H1 (cell line): ENCODE data around the gene FAM193B. TPM values are rescaled to one million over a fixed set of nuclear protein-coding genes. Genes with fewer than 3 reads are reported as not detected.

Source experiments
- CTCF ChIA-PET: fragments of 300-600 bp; sonication (Branson Sonifier 250); formaldehyde crosslinking; loops from one replicate; lab custom pipeline; 2021; ENCODE audit not compliant: partially characterized antibody; lab: Charles Lee
- POLR2A ChIA-PET: fragments of 300-600 bp; sonication (Branson Sonifier 250); formaldehyde crosslinking; loops from one replicate; lab custom pipeline; 2021; ENCODE audit warnings: inconsistent platforms; ENCODE audit not compliant: partially characterized antibody; lab: Charles Lee
- DNase-seq, 2 experiments: peaks; one replicate each; pipeline versions ENCODE4 v3.0.0 to v3.0.0-alpha.2; 2010 to 2022; ENCODE audit warnings: low spot score in 2 of 2, low read depth in 1 of 2, mixed read lengths in 1 of 2
- FAIRE-seq: peaks from 2 replicates; lab custom pipeline; 2011; peaks lifted over from hg19 to GRCh38; lab: Jason Lieb, UNC
- H2AFZ ChIP-seq: 2 replicates; pipeline ENCODE4 v1.8.1; 2012; ENCODE audit warnings: low read length, inconsistent platforms
- H2AK5ac ChIP-seq: 2 replicates; pipeline ENCODE4 v1.6.1; 2013; ENCODE audit warnings: low read depth, low read length
- H2BK120ac ChIP-seq: replicated peaks from 2 replicates; pipeline ENCODE3; 2013; ENCODE audit warnings: low read depth, low read length, inconsistent platforms
- H2BK12ac ChIP-seq: 2 replicates; pipeline ENCODE4 v1.6.1; 2013; ENCODE audit warnings: low read depth, low read length
- H2BK15ac ChIP-seq: 2 replicates; pipeline ENCODE4 v1.6.1; 2013; ENCODE audit warnings: low read length
- H2BK20ac ChIP-seq: 2 replicates; pipeline ENCODE4 v1.6.1; 2013; ENCODE audit warnings: low read length
- H2BK5ac ChIP-seq: 2 replicates; pipeline ENCODE4 v1.6.1; 2013; ENCODE audit warnings: low read depth, low read length
- H3K14ac ChIP-seq: 2 replicates; pipeline ENCODE4 v1.6.1; 2013; ENCODE audit warnings: inconsistent platforms; ENCODE audit not compliant: insufficient read length
- H3K18ac ChIP-seq: 2 replicates; pipeline ENCODE4 v1.6.1; 2013; ENCODE audit warnings: low read length; ENCODE audit errors: extremely low read depth
- H3K23ac ChIP-seq: 2 replicates; pipeline ENCODE4 v1.6.1; 2013; ENCODE audit warnings: inconsistent platforms; ENCODE audit not compliant: insufficient read length
- H3K23me2 ChIP-seq: 2 replicates; pipeline ENCODE4 v1.6.1; 2013; ENCODE audit warnings: low read depth, low read length
- H3K27ac ChIP-seq: 2 replicates; pipeline ENCODE4 v1.6.1; 2011; ENCODE audit warnings: low read depth, low read length, inconsistent platforms
- H3K27me3 ChIP-seq, 4 experiments: replicated peaks in 1 of 4; 1 replicate in 1 of 4; 2 replicates in 3 of 4; pipeline versions ENCODE4 v1.6.1 to v1.8.1; 2011 to 2013; ENCODE audit warnings: low read length in 3 of 4, mild to moderate bottlenecking in 3 of 4, inconsistent platforms in 2 of 4, mixed read lengths in 2 of 4, moderate library complexity in 1 of 4; ENCODE audit not compliant: control insufficient read depth in 3 of 4, insufficient read depth in 3 of 4; ENCODE audit errors: extremely low read depth in 1 of 4
- H3K36me3 ChIP-seq, 4 experiments: 2 replicates each; pipeline versions ENCODE4 v1.6.1 to v1.8.1; 2011 to 2013; ENCODE audit warnings: mild to moderate bottlenecking in 4 of 4, low read length in 3 of 4, moderate library complexity in 2 of 4, control low read depth in 1 of 4, inconsistent platforms in 1 of 4; ENCODE audit not compliant: insufficient read depth in 4 of 4, control insufficient read depth in 2 of 4
- H3K4ac ChIP-seq: replicated peaks from 2 replicates; pipeline ENCODE3; 2013; ENCODE audit warnings: low read length, low read depth, mixed read lengths, inconsistent platforms; ENCODE audit not compliant: insufficient read length
- H3K4me1 ChIP-seq, 4 experiments: replicated peaks in 1 of 4; 1 replicate in 1 of 4; 2 replicates in 3 of 4; pipeline versions ENCODE4 v1.6.1 to v1.8.1; 2011 to 2013; ENCODE audit warnings: low read length in 3 of 4, inconsistent platforms in 2 of 4, mixed read lengths in 1 of 4; ENCODE audit not compliant: insufficient read depth in 4 of 4, control insufficient read depth in 3 of 4
- H3K4me2 ChIP-seq, 2 experiments: 2 replicates each; pipeline versions ENCODE4 v1.6.1 to v1.8.1; 2011 to 2013; ENCODE audit warnings: low read depth in 2 of 2, low read length in 2 of 2, control low read depth in 1 of 2, inconsistent platforms in 1 of 2, mild to moderate bottlenecking in 1 of 2; ENCODE audit not compliant: insufficient read depth in 1 of 2
- H3K4me3 ChIP-seq, 4 experiments: fragments of 200-600, 300-600 bp in 1 of 4; sonication (generic), shearing (Covaris generic), sonication (Bioruptor Twin) in 1 of 4; 2 replicates each; pipeline versions ENCODE4 v1.5.1 to v1.8.1; 2011 to 2016; ENCODE audit warnings: low read length in 4 of 4, low read depth in 3 of 4, control low read depth in 2 of 4, inconsistent platforms in 2 of 4, mild to moderate bottlenecking in 2 of 4, mixed read lengths in 1 of 4, moderate library complexity in 1 of 4; ENCODE audit not compliant: insufficient read depth in 2 of 4; ENCODE audit errors: extremely low read depth in 1 of 4
- H3K56ac ChIP-seq: replicated peaks from 2 replicates; pipeline ENCODE3; 2013; ENCODE audit warnings: low read depth, mild to moderate bottlenecking, mixed read lengths, low read length, inconsistent platforms; ENCODE audit not compliant: insufficient read length
- H3K79me1 ChIP-seq: 2 replicates; pipeline ENCODE4 v1.6.1; 2013; ENCODE audit warnings: low read depth, low read length, control low read depth
- H3K79me2 ChIP-seq, 2 experiments: 2 replicates each; pipeline versions ENCODE4 v1.6.1 to v1.8.1; 2012 to 2013; ENCODE audit warnings: low read length in 2 of 2, mild to moderate bottlenecking in 2 of 2, inconsistent platforms in 1 of 2; ENCODE audit not compliant: insufficient read depth in 2 of 2, control insufficient read depth in 1 of 2
- H3K9ac ChIP-seq, 4 experiments: replicated peaks in 1 of 4; 1 replicate in 1 of 4; 2 replicates in 3 of 4; pipeline versions ENCODE4 v1.6.1 to v1.8.1; 2011 to 2013; ENCODE audit warnings: low read depth in 3 of 4, low read length in 3 of 4, control low read depth in 2 of 4, mild to moderate bottlenecking in 2 of 4, moderate library complexity in 2 of 4, inconsistent platforms in 1 of 4; ENCODE audit errors: extremely low read depth in 1 of 4
- H3K9me3 ChIP-seq, 2 experiments: 2 replicates each; pipeline versions ENCODE4 v1.6.1 to v1.8.1; 2012 to 2013; ENCODE audit warnings: mild to moderate bottlenecking in 2 of 2, moderate library complexity in 2 of 2, control low read depth in 1 of 2, inconsistent platforms in 1 of 2, low read depth in 1 of 2, low read length in 1 of 2, mixed read lengths in 1 of 2; ENCODE audit not compliant: insufficient read depth in 2 of 2
- H4K20me1 ChIP-seq, 2 experiments: replicated peaks in 1 of 2; 2 replicates each; pipeline versions ENCODE3 to v1.8.1; 2011 to 2013; ENCODE audit warnings: inconsistent platforms in 2 of 2, low read length in 2 of 2, mild to moderate bottlenecking in 1 of 2; ENCODE audit not compliant: insufficient read depth in 2 of 2, control insufficient read depth in 1 of 2
- H4K5ac ChIP-seq: 2 replicates; pipeline ENCODE4 v1.6.1; 2013; ENCODE audit warnings: low read length, low read depth, mixed read lengths, inconsistent platforms; ENCODE audit not compliant: insufficient read length
- H4K8ac ChIP-seq: 2 replicates; pipeline ENCODE4 v1.8.0; 2013; ENCODE audit warnings: mild to moderate bottlenecking, moderate library complexity, low read length, inconsistent platforms; ENCODE audit not compliant: insufficient read depth; ENCODE audit errors: extremely low read depth
- H4K91ac ChIP-seq: replicated peaks from 2 replicates; pipeline ENCODE3; 2013; ENCODE audit warnings: low read length, mixed read lengths, inconsistent platforms; ENCODE audit not compliant: insufficient read length
- BACH1 ChIP-seq: IDR thresholded peaks from 2 replicates; pipeline ENCODE4 v1.6.1; 2012; ENCODE audit warnings: low read length, improper control_type of control experiment
- CREB1 ChIP-seq: IDR thresholded peaks from 2 replicates; pipeline ENCODE4 v1.6.1; 2012; ENCODE audit warnings: inconsistent platforms
- EGR1 ChIP-seq: IDR thresholded peaks from 2 replicates; pipeline ENCODE4 v1.6.1; 2011; ENCODE audit warnings: low read depth, low read length, borderline replicate concordance
- HDAC2 ChIP-seq, 2 experiments: fragments of 300-600 bp in 1 of 2; sonication (generic) in 1 of 2; IDR thresholded peaks; 2 replicates each; pipeline ENCODE4 v1.6.1; 2011 to 2012; ENCODE audit warnings: low read depth in 2 of 2, low read length in 2 of 2, mild to moderate bottlenecking in 2 of 2, moderate library complexity in 2 of 2, borderline replicate concordance in 1 of 2, inconsistent platforms in 1 of 2
- HDAC6 ChIP-seq: IDR thresholded peaks from one replicate; pipeline ENCODE4 v1.7.1; 2012; ENCODE audit warnings: low read depth, mild to moderate bottlenecking, inconsistent platforms, low read length, moderate library complexity
- JUN ChIP-seq: IDR thresholded peaks from 2 replicates; pipeline ENCODE4 v1.6.1; 2011; ENCODE audit warnings: low read depth, mild to moderate bottlenecking, improper control_type of control experiment, low read length
- KDM4A ChIP-seq: IDR thresholded peaks from one replicate; pipeline ENCODE4 v1.7.1; 2012; ENCODE audit warnings: low read depth, mild to moderate bottlenecking, moderate library complexity, low read length, inconsistent platforms; ENCODE audit not compliant: severe bottlenecking
- KDM5A ChIP-seq: fragments of 200-600 bp; IDR thresholded peaks from 2 replicates; pipeline ENCODE4 v1.7.1; 2012; ENCODE audit warnings: mild to moderate bottlenecking, low read length, inconsistent platforms, mixed read lengths
- MAFK ChIP-seq: IDR thresholded peaks from 2 replicates; pipeline ENCODE4 v1.6.1; 2012; ENCODE audit warnings: low read depth, mild to moderate bottlenecking, improper control_type of control experiment, low read length
- PHF8 ChIP-seq: fragments of 200-600 bp; sonication (generic); conservative IDR thresholded peaks from 2 replicates; pipeline ENCODE4 v1.7.1; 2012; ENCODE audit warnings: low read depth, mild to moderate bottlenecking, inconsistent platforms, low read length, moderate library complexity
- SP1 ChIP-seq: IDR thresholded peaks from 2 replicates; pipeline ENCODE4 v1.6.1; 2011; ENCODE audit warnings: low read depth, low read length
- SRF ChIP-seq: IDR thresholded peaks from 2 replicates; pipeline ENCODE4 v1.6.1; 2011; ENCODE audit warnings: mild to moderate bottlenecking, low read depth, low read length, moderate library complexity
- SUZ12 ChIP-seq: fragments of 200-600 bp; sonication (generic); IDR thresholded peaks from 2 replicates; pipeline ENCODE4 v1.6.1; 2012; ENCODE audit warnings: mild to moderate bottlenecking, inconsistent platforms, low read length, moderate library complexity, mixed read lengths
- TAF1 ChIP-seq: IDR thresholded peaks from 2 replicates; pipeline ENCODE4 v1.6.1; 2011; ENCODE audit warnings: mild to moderate bottlenecking, low read depth, low read length
- WGBS, 2 experiments: shearing (Covaris generic) in 1 of 2; methylation state at CpG; one replicate each; pipeline versions ENCODE4 v1.1.6 to v1.1.7; 2013 to 2015; ENCODE audit warnings: low lambda C conversion rate in 2 of 2, mixed read lengths in 2 of 2, inconsistent platforms in 1 of 2, low coverage in 1 of 2, missing lambda C conversion rate in 1 of 2; ENCODE audit not compliant: insufficient replicate concordance in 2 of 2, insufficient coverage in 1 of 2, insufficient read length in 1 of 2; ENCODE audit errors: extremely low coverage in 1 of 2, missing lambda C conversion rate in 1 of 2; 5-methylcytosine and 5-hydroxymethylcytosine counted together
- polyA plus RNA-seq, 7 experiments: library from polyadenylated mRNA; depleted of rRNA in 3 of 7; stranded (reverse) in 5 of 7; unstranded in 2 of 7; fragments of >200 nt in 5 of 7; fragments of 200-250 nt in 2 of 7; gene quantifications; 1 replicate in 5 of 7; 2 replicates in 1 of 7; 4 replicates in 1 of 7; pipeline versions ENCODE4 v1.2.1 to v1.2.3, GENCODE V29; 2011 to 2013; ENCODE audit warnings: missing spikeins in 2 of 7, mixed read lengths in 2 of 7
- total RNA-seq: library from RNA; stranded (reverse); fragmentation: NEBNext Ultra II Directional; extraction: Animal tissue kit (Norgen Biotek cat#: 25700); gene quantifications from 2 replicates; pipeline ENCODE4 v1.2.1, GENCODE V29; 2021

The FAM193B gene
- total and polyA plus RNA-seq, 2 of the 8 experiments (the other 6 are each of a cell fraction or from before 2014, with no cell fraction given) = 49.9 to 69.8 TPM

DNA sequence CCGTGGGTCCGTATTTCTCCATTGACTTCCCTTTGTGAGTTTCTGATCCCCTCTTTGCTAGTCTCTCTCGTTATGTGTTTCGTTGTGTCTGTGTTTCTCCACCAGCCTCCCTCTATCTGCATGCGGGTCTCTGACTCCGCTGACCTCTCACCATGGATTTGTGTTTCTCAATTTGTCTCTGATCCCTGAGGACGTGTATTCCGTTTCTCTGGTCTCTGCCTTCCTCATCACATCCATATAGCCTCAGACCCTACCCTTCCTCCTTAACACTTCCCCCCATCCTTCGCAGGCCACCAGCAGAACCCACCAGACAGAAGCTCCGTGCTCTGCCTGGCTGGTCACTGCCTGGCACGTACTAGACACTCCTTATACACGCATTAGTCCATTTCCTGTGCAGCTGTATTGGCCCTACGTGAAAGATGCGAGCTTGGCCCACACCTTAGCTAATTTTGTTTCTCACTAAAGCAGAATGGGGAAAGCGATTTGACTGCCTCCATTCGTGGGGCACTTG is 46.2 kb upstream of the FAM193B start:
- no peak overlapping the region for H4K91ac ChIP-seq
- no peak overlapping the region for H3K56ac ChIP-seq
- WGBS, 2 experiments = 26% methylated on average over 16 of the region's 16 CpGs; no CpG with 5 or more reads in 1 of the 2 experiments
- H2AFZ ChIP-seq = peak overlapping the region; percentile 6; the same call in 1 of the 2 replicates
- FAIRE-seq = no peak
- peaks cover 0 to 9% (median 4%) of the 10 kb centered on the region in 4 experiments; a peak in 4 of 8 replicates for H3K36me3 ChIP-seq
- H2BK5ac ChIP-seq = no peak overlapping the region; the same call in 1 of the 2 replicates
- no peaks in the 10 kb centered on the region; the same call in none of the 2 replicates for H3K79me1 ChIP-seq
- no peak overlapping the region for H2BK15ac ChIP-seq
- H2BK20ac ChIP-seq = no peak overlapping the region
- H3K27ac ChIP-seq = 0 out of 2 replicates have a peak overlapping the region, but pooled peaks have one; percentile 68
- H3K9ac ChIP-seq = peak overlapping the region in 3 of 4 experiments; percentile 86 to 88 (median 87); a peak in 6 of 7 replicates
- H3K23me2 ChIP-seq = peaks cover 9% of the 10 kb centered on the region
- H4K5ac ChIP-seq = no peak overlapping the region
- DNase-seq = no peak
- POLR2A ChIA-PET = interaction anchor here (0.6 to 8.8 kb wide), 9 partner anchors 10 to 128 kb away, joined by 3 to 72 read pairs (median 3); no protein-coding TSS in a partner anchor
- H4K8ac ChIP-seq = no peak overlapping the region
- no peak overlapping the region for H3K23ac ChIP-seq
- H4K20me1 ChIP-seq = peaks cover 0 to 2% of the 10 kb centered on the region in 2 experiments
- no peak overlapping the region for H3K14ac ChIP-seq
- H2BK12ac ChIP-seq = no peak overlapping the region
- no peak overlapping the region for H2BK120ac ChIP-seq
- H3K4me2 ChIP-seq = peak overlapping the region; percentile 91 to 100
- H2AK5ac ChIP-seq = peak overlapping the region; percentile 88
- peaks cover 0 to 4% of the 10 kb centered on the region in 2 experiments; a peak in 1 of 4 replicates for H3K79me2 ChIP-seq
- no peak overlapping the region for H3K18ac ChIP-seq
- H3K4me1 ChIP-seq = peaks cover 0 to 3% (median 2%) of the 10 kb centered on the region in 4 experiments; a peak in 3 of 7 replicates
- H3K4me3 ChIP-seq = peak overlapping the region; percentile 66 to 97 (median 79)
- peaks cover 0 to 2% (median 0%) of the 10 kb centered on the region in 4 experiments; a peak in 2 of 7 replicates for H3K27me3 ChIP-seq
- H3K9me3 ChIP-seq = no peaks in the 10 kb centered on the region
- no peak overlapping the region for H3K4ac ChIP-seq
- CTCF ChIA-PET = interaction anchor here (1.3 to 1.5 kb wide), 2 partner anchors 10 to 40 kb away, joined by 3 read pairs; no protein-coding TSS in a partner anchor
- TF ChIP-seq KDM5A = no peak
- TF ChIP-seq HDAC2 (IDR thresholded peaks at IDR 0.05; ENCODE audit: borderline replicate concordance in 1 of 2, low read depth in 2 of 2, low read length in 2 of 2) = no peak
- TF ChIP-seq SP1 = no peak
- no peak for TF ChIP-seq PHF8
- no peak for TF ChIP-seq BACH1
- no peak for TF ChIP-seq KDM4A
- no peak for TF ChIP-seq SUZ12
- no peak for TF ChIP-seq MAFK
- TF ChIP-seq TAF1 = no peak
- no peak for TF ChIP-seq HDAC6
- TF ChIP-seq SRF = no peak
- no peak for TF ChIP-seq JUN
- no peak for TF ChIP-seq CREB1
- TF ChIP-seq EGR1 = no peak
